Measurements from ENCODE around the gene ST6GALNAC4.

Gene ST6GALNAC4

GRCh38 chr9:127863191-127863621 lies 53.6 kb downstream of the ST6GALNAC4 start:
- H3K27ac ChIP-seq (ENCODE audit: poor library complexity, severe bottlenecking) = no peak overlapping the region
- TF ChIP-seq CTCF (IDR thresholded peaks at IDR 0.05; ENCODE audit: poor library complexity, severe bottlenecking) = no peak
- DNase-seq (ENCODE audit: low spot score) (no peak), ATAC-seq (ENCODE audit: low read depth) (no peak)
- H3K9me3 ChIP-seq (ENCODE audit: severe bottlenecking) = no peaks in the 10 kb centered on the region
- H3K36me3 ChIP-seq (ENCODE audit: low read depth) = no peaks in the 10 kb centered on the region
- H3K4me3 ChIP-seq (ENCODE audit: severe bottlenecking) = no peak overlapping the region
- H3K4me1 ChIP-seq (ENCODE audit: insufficient read depth, poor library complexity, severe bottlenecking) = no peaks in the 10 kb centered on the region
- H3K27me3 ChIP-seq (ENCODE audit: insufficient read depth, poor library complexity, severe bottlenecking) = no peaks in the 10 kb centered on the region

GRCh38 chr9:127862075-127863011 lies 54.5 kb downstream of the ST6GALNAC4 start:
- ATAC-seq (ENCODE audit: low read depth) = no peak
- Histone ChIP-seq H3K4me1 (ENCODE audit: insufficient read depth, poor library complexity, severe bottlenecking) (no peaks in the 10 kb centered on the region), H3K36me3 (ENCODE audit: low read depth) (no peaks in the 10 kb centered on the region), H3K9me3 (ENCODE audit: severe bottlenecking) (no peaks in the 10 kb centered on the region), H3K4me3 (ENCODE audit: severe bottlenecking) (no peak overlapping the region), H3K27ac (ENCODE audit: poor library complexity, severe bottlenecking) (no peak overlapping the region), H3K27me3 (ENCODE audit: insufficient read depth, poor library complexity, severe bottlenecking) (no peaks in the 10 kb centered on the region)
- no peak for TF ChIP-seq CTCF (IDR thresholded peaks at IDR 0.05; ENCODE audit: poor library complexity, severe bottlenecking)
- DNase-seq (ENCODE audit: low spot score) = no peak

GRCh38 chr9:127860779-127861178 lies 56.1 kb downstream of the ST6GALNAC4 start:
- ATAC-seq (ENCODE audit: low read depth) = no peak
- H3K9me3 ChIP-seq (ENCODE audit: severe bottlenecking) = no peaks in the 10 kb centered on the region

GRCh38 chr9:127860260-127860659 lies 56.6 kb downstream of the ST6GALNAC4 start:
- no peaks in the 10 kb centered on the region for H3K4me1 ChIP-seq (ENCODE audit: insufficient read depth, poor library complexity, severe bottlenecking)

More at GRCh38 chr9:127860779-127861178, 56.1 kb downstream of the ST6GALNAC4 start:
- no peaks in the 10 kb centered on the region for H3K27me3 ChIP-seq (ENCODE audit: insufficient read depth, poor library complexity, severe bottlenecking)
- TF ChIP-seq CTCF (IDR thresholded peaks at IDR 0.05; ENCODE audit: poor library complexity, severe bottlenecking) = no peak
- DNase-seq (ENCODE audit: low spot score) = no peak
- no peaks in the 10 kb centered on the region for H3K4me1 ChIP-seq (ENCODE audit: insufficient read depth, poor library complexity, severe bottlenecking)
- H3K36me3 ChIP-seq (ENCODE audit: low read depth) = no peaks in the 10 kb centered on the region
- no peak overlapping the region for H3K4me3 ChIP-seq (ENCODE audit: severe bottlenecking)
- no peak overlapping the region for H3K27ac ChIP-seq (ENCODE audit: poor library complexity, severe bottlenecking)

More at GRCh38 chr9:127860260-127860659, 56.6 kb downstream of the ST6GALNAC4 start:
- H3K27me3 ChIP-seq (ENCODE audit: insufficient read depth, poor library complexity, severe bottlenecking) = no peaks in the 10 kb centered on the region
- no peak overlapping the region for H3K4me3 ChIP-seq (ENCODE audit: severe bottlenecking)
- DNase-seq (ENCODE audit: low spot score) (no peak), ATAC-seq (ENCODE audit: low read depth) (no peak)
- TF ChIP-seq CTCF (IDR thresholded peaks at IDR 0.05; ENCODE audit: poor library complexity, severe bottlenecking) = no peak
- no peak overlapping the region for H3K27ac ChIP-seq (ENCODE audit: poor library complexity, severe bottlenecking)
- H3K36me3 ChIP-seq (ENCODE audit: low read depth) = no peaks in the 10 kb centered on the region
- H3K9me3 ChIP-seq (ENCODE audit: severe bottlenecking) = no peaks in the 10 kb centered on the region

All from RWPE2 (cell line).